Stimulated activated CD4-positive, alpha-beta T cell treated with anti-CD3 and anti-CD28 coated beads, Interleukin-15, amount 100 ng/mL, for 24 hours (primary cell): ENCODE measurements around the gene DYSF.

Source experiments
- DNase-seq: peaks from one replicate; pipeline ENCODE4 v3.0.0-alpha.2; 2020

DYSF gene

GRCh38 chr2:71605173-71605641 lies 151.8 kb downstream of the DYSF start:
- no peak for DNase-seq

DNA sequence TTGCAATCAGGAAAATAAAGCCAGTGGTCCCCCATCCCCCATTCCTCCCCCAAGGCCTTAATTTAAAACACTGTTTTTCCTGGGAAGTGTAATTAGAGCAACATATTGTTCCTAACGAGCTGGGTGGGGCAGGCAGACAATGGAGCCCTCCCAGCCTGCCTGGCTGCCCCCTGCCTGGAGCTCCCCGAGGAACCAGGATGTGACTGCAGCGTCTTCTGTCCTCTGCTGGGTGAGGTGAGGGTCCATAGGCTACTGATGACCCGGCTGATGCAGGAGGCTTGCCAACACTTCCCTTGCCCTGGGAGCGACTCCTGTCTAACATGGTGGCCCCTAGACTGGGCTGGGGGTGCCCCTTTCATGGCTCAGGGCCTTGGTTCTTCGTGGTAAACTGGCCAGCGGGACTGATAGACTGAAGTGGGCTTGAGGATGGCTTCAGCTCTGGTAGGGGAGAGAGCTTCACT lies 152.4 kb downstream of the DYSF start:
- no peak for DNase-seq

DNA sequence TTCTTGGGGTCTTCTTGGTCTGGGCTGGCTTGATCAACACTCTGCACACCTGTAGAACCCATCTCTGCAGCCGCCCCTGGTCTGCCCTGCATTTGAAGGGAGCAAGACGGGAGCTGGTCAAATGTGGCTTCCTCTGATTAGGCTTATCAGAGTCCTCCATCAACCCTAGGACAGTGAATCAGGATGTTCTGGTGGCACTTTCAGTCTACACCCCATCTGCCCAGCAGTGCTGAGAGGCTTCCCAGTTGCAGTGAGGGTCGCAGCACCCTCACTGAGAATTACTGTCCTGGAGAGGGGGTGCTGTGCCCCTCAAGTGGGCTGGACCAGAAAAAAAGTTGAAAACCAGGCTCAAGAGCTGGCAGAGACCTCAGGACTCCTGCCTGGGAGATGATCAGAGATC lies 152.9 kb downstream of the DYSF start:
- DNase-seq = no peak

DNA sequence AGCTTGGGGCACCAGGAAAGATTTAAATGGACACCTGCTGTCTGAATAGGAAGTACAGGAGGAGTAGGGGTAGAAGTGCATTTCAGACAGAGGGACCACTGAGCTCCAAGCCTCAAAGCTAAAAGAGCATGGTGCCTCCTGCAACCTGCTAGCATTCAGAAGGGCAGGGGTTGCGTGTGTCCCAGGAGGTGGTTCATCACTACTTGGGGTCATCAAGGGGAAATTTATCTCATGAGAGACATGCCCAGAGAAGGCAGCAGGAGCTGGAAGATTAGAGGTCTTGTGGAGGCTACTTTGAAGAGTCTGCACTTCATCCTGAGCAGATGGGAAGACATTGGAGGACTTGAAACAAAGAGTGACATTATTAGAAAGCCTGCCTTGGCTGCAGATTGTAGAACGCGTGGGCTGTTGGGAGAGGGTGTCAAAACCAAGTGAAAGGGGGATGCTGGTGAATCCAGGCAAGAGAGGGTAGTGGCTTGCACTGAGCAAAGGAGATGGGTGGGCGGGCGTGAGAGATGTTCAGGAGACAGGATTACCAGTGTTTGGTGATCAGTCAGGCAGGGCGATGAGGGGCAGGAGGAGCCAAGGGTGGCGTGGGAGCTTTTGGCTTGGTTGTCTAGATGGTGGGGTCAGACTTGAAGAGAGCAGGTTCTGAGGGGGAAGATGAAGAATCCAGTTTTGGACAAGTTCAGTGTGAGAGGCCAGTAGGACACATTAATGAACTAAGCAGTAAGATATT lies 154.0 kb downstream of the DYSF start:
- no peak for DNase-seq

GRCh38 chr2:71608034-71608433 lies 154.7 kb downstream of the DYSF start:
- DNase-seq = no peak

DNA sequence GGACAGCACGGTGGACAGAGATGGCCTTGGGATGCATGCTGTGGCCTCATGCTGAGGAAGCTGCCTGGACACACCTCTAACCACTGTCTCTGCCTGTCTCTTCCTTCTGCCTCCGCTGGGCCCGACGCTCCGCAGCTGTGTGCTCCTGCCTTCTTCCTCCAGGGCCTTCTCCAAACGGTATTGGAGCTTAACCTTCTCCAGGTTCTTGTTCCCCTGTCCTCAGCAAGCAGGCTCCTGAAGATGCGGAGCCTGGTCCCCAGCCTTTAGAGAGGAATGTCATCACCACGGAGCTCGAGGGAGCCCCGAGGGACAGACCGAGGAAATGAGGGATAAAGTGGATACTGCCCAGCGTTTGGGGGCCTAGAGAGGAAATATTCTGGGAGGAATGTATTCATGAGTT lies 155.1 kb downstream of the DYSF start:
- no peak for DNase-seq

GRCh38 chr2:71609029-71609428 lies 155.7 kb downstream of the DYSF start:
- no peak for DNase-seq

- no peak for DNase-seq
These were observed 156.1 kb downstream of the DYSF start for GRCh38 chr2:71609441-71609840.

GRCh38 chr2:71609958-71610357 lies 156.6 kb downstream of the DYSF start:
- no peak for DNase-seq

- no peak for DNase-seq
These were observed 157.3 kb downstream of the DYSF start for GRCh38 chr2:71610671-71611070.

GRCh38 chr2:71611247-71611646 lies 157.9 kb downstream of the DYSF start:
- DNase-seq = no peak

GRCh38 chr2:71611781-71612527 lies 158.6 kb downstream of the DYSF start:
- DNase-seq = no peak

- no peak for DNase-seq
These were observed 159.4 kb downstream of the DYSF start for GRCh38 chr2:71612581-71613402.

DNA sequence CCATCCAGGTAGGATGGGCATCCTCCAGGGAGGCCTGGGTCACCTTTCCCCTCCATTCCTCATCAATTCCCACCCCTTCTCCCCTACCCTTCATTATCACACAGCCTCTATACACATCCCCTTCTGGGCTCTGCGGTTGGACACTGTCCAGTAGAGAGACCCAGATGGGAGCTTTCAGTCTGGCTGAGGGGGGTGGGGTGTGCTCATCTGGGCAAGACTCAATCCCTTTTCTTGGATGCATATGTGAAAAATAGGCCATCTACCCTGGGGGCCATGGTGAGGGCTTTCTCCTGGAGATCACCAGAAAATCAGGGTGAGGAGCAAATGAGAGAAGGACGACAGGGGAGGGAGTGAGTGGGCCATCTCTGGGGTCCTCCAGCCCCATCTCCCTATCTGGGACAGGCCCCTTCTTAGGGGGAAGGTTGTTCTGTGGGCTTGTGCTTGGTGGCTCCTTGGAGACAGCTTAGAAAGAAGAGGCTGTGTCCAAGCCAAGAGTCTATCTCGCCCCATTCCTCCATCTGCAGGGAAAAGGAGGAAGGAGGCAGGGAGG lies 160.1 kb downstream of the DYSF start:
- DNase-seq = no peak

GRCh38 chr2:71613953-71614925 lies 160.9 kb downstream of the DYSF start:
- no peak for DNase-seq

DNA sequence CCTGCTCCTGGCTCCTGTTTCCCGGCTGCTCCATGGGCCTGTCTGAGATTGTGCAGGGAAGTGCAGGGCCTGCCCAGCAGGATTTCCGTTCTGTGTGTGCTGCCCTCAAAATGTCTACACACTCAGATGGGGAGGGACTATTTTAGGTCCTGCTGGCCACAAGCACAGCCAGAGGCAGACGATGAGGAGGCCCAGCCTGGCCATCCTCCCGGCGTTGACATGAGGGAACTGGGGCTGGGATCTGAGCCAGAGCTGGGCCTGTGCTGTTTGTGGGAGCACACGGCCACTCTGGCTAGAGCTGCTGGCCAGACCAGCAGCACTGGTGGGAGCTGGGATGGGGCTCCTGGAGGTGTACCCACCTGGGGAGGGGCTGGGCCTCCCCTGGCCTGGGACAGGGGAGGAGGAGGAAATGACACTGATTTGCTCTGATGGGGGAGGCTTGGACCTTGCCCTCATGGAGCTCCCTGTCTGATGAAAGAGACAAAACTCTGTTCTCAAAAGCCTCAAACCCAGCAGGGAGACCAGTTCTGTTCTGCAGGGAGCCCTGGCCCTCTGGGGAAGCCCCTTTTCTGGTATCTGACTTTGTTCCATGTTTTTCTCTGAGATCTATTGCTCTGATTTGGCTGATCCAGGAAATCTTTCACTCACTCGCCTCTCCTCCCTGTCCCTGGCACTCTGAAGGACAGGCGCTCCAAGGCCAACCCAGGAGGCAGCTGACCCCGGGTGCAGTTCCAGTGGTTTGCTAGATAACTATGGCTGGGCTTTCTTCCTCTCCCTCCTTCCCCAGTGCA lies 161.8 kb downstream of the DYSF start:
- no peak for DNase-seq

GRCh38 chr2:71615767-71616730 lies 162.7 kb downstream of the DYSF start:
- DNase-seq = no peak

- no peak for DNase-seq
These were observed 163.9 kb downstream of the DYSF start for GRCh38 chr2:71617266-71617665.

GRCh38 chr2:71618327-71619113 lies 165.2 kb downstream of the DYSF start:
- no peak for DNase-seq
